Measurements from ENCODE around the gene ARHGEF28.

DNA sequence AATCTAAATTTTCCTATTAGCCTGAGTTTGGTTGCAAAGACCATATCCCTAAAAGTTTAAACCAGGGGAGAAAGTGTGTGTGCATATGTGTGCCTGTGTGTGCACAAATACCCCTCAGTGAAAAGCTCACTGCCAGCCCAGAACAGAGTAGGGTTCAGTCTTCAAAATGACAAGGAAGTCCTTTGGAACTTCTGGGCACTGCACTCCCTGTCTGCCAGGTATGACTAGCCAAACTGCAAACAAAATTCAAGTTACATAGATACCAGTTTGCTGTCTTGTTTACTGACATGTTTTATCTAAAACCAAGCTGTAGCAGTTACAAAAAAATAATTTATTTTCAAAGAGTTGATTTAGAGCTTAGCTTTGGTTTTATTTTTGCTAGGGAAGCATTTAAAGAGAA lies 100.1 kb downstream of the ARHGEF28 start:
- TF ChIP-seq NR2F1 (CRISPR knock-in tag; IDR thresholded peaks at IDR 0.05), result no peak
- TF ChIP-seq, protein P1, sequence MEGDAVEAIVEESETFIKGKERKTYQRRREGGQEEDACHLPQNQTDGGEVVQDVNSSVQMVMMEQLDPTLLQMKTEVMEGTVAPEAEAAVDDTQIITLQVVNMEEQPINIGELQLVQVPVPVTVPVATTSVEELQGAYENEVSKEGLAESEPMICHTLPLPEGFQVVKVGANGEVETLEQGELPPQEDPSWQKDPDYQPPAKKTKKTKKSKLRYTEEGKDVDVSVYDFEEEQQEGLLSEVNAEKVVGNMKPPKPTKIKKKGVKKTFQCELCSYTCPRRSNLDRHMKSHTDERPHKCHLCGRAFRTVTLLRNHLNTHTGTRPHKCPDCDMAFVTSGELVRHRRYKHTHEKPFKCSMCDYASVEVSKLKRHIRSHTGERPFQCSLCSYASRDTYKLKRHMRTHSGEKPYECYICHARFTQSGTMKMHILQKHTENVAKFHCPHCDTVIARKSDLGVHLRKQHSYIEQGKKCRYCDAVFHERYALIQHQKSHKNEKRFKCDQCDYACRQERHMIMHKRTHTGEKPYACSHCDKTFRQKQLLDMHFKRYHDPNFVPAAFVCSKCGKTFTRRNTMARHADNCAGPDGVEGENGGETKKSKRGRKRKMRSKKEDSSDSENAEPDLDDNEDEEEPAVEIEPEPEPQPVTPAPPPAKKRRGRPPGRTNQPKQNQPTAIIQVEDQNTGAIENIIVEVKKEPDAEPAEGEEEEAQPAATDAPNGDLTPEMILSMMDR (CRISPR knock-in tag; IDR thresholded peaks at IDR 0.05), result no peak
